ENCODE results near the gene GPC4. TPM values are rescaled to one million over a fixed set of nuclear protein-coding genes. Genes with fewer than 3 reads are reported as not detected.

The GPC4 gene
- total RNA-seq, 1 donor: under 0.01 TPM

- Histone ChIP-seq H3K4me1 (ENCODE audit: insufficient read depth, low read length) (no peaks in the 10 kb centered on the region), H3K9me3 (ENCODE audit: low read depth, low read length) (no peaks in the 10 kb centered on the region), H3K4me3 (ENCODE audit: low read length) (no peak overlapping the region), H3K27me3 (ENCODE audit: insufficient read depth, low read length) (peaks cover 25% of the 10 kb centered on the region)
Observed at GRCh38 chrX:133418588-133418987, 3.3 kb upstream of the GPC4 start.

- no peaks in the 10 kb centered on the region for H3K9me3 ChIP-seq (ENCODE audit: low read depth, low read length)
- H3K27me3 ChIP-seq (ENCODE audit: insufficient read depth, low read length): peaks cover 32% of the 10 kb centered on the region
- H3K4me1 ChIP-seq (ENCODE audit: insufficient read depth, low read length): no peaks in the 10 kb centered on the region
- H3K4me3 ChIP-seq (ENCODE audit: low read length): no peak overlapping the region
Observed at GRCh38 chrX:133417364-133417763, 2.1 kb upstream of the GPC4 start.

GRCh38 chrX:133414406-133415275, 648 bp downstream of the GPC4 start:
- H3K4me3 ChIP-seq (ENCODE audit: low read length): no peak overlapping the region
- H3K27me3 ChIP-seq (ENCODE audit: insufficient read depth, low read length): peaks cover 32% of the 10 kb centered on the region
- no peaks in the 10 kb centered on the region for H3K4me1 ChIP-seq (ENCODE audit: insufficient read depth, low read length)
- H3K9me3 ChIP-seq (ENCODE audit: low read depth, low read length): no peaks in the 10 kb centered on the region

- Histone ChIP-seq H3K4me3 (ENCODE audit: low read length) (no peak overlapping the region), H3K27me3 (ENCODE audit: insufficient read depth, low read length) (peaks cover 28% of the 10 kb centered on the region), H3K4me1 (ENCODE audit: insufficient read depth, low read length) (no peaks in the 10 kb centered on the region), H3K9me3 (ENCODE audit: low read depth, low read length) (no peaks in the 10 kb centered on the region)
Observed at GRCh38 chrX:133413218-133413925, 1.9 kb downstream of the GPC4 start.

GRCh38 chrX:133412665-133413064, 2.6 kb downstream of the GPC4 start:
- H3K4me3 ChIP-seq (ENCODE audit: low read length): no peak overlapping the region
- peaks cover 21% of the 10 kb centered on the region for H3K27me3 ChIP-seq (ENCODE audit: insufficient read depth, low read length)
- no peaks in the 10 kb centered on the region for H3K4me1 ChIP-seq (ENCODE audit: insufficient read depth, low read length)
- H3K9me3 ChIP-seq (ENCODE audit: low read depth, low read length): no peaks in the 10 kb centered on the region

- Histone ChIP-seq H3K27me3 (ENCODE audit: insufficient read depth, low read length) (peaks cover 20% of the 10 kb centered on the region), H3K4me3 (ENCODE audit: low read length) (no peak overlapping the region), H3K4me1 (ENCODE audit: insufficient read depth, low read length) (no peaks in the 10 kb centered on the region), H3K9me3 (ENCODE audit: low read depth, low read length) (no peaks in the 10 kb centered on the region)
Observed at GRCh38 chrX:133412246-133412645, 3.0 kb downstream of the GPC4 start.

- Histone ChIP-seq H3K9me3 (ENCODE audit: low read depth, low read length) (no peaks in the 10 kb centered on the region), H3K27me3 (ENCODE audit: insufficient read depth, low read length) (peaks cover 7% of the 10 kb centered on the region), H3K4me3 (ENCODE audit: low read length) (no peak overlapping the region)
Observed at GRCh38 chrX:133410550-133410949, 4.7 kb downstream of the GPC4 start.

GRCh38 chrX:133405498-133406185, 9.6 kb downstream of the GPC4 start:
- no peaks in the 10 kb centered on the region for H3K27me3 ChIP-seq (ENCODE audit: insufficient read depth, low read length)
- H3K9me3 ChIP-seq (ENCODE audit: low read depth, low read length): no peaks in the 10 kb centered on the region
- no peaks in the 10 kb centered on the region for H3K4me1 ChIP-seq (ENCODE audit: insufficient read depth, low read length)
- H3K4me3 ChIP-seq (ENCODE audit: low read length): no peak overlapping the region

More at GRCh38 chrX:133410550-133410949, 4.7 kb downstream of the GPC4 start:
- H3K4me1 ChIP-seq (ENCODE audit: insufficient read depth, low read length): no peaks in the 10 kb centered on the region

GRCh38 chrX:133403984-133404383, 11.3 kb downstream of the GPC4 start:
- H3K9me3 ChIP-seq (ENCODE audit: low read depth, low read length): no peaks in the 10 kb centered on the region
- no peak overlapping the region for H3K4me3 ChIP-seq (ENCODE audit: low read length)
- H3K4me1 ChIP-seq (ENCODE audit: insufficient read depth, low read length): no peaks in the 10 kb centered on the region
- no peaks in the 10 kb centered on the region for H3K27me3 ChIP-seq (ENCODE audit: insufficient read depth, low read length)

GRCh38 chrX:133402830-133403625, 12.3 kb downstream of the GPC4 start:
- Histone ChIP-seq H3K4me3 (ENCODE audit: low read length) (no peak overlapping the region), H3K9me3 (ENCODE audit: low read depth, low read length) (no peaks in the 10 kb centered on the region), H3K27me3 (ENCODE audit: insufficient read depth, low read length) (no peaks in the 10 kb centered on the region), H3K4me1 (ENCODE audit: insufficient read depth, low read length) (no peaks in the 10 kb centered on the region)

- no peaks in the 10 kb centered on the region for H3K27me3 ChIP-seq (ENCODE audit: insufficient read depth, low read length)
- no peaks in the 10 kb centered on the region for H3K9me3 ChIP-seq (ENCODE audit: low read depth, low read length)
- no peaks in the 10 kb centered on the region for H3K4me1 ChIP-seq (ENCODE audit: insufficient read depth, low read length)
- H3K4me3 ChIP-seq (ENCODE audit: low read length): no peak overlapping the region
Observed at GRCh38 chrX:133402042-133402453, 13.2 kb downstream of the GPC4 start.

GRCh38 chrX:133401536-133401935, 13.8 kb downstream of the GPC4 start:
- Histone ChIP-seq H3K4me1 (ENCODE audit: insufficient read depth, low read length) (no peaks in the 10 kb centered on the region), H3K9me3 (ENCODE audit: low read depth, low read length) (no peaks in the 10 kb centered on the region), H3K27me3 (ENCODE audit: insufficient read depth, low read length) (no peaks in the 10 kb centered on the region), H3K4me3 (ENCODE audit: low read length) (no peak overlapping the region)

GRCh38 chrX:133399411-133399810, 15.9 kb downstream of the GPC4 start:
- Histone ChIP-seq H3K27me3 (ENCODE audit: insufficient read depth, low read length) (no peaks in the 10 kb centered on the region), H3K4me3 (ENCODE audit: low read length) (no peak overlapping the region), H3K9me3 (ENCODE audit: low read depth, low read length) (no peaks in the 10 kb centered on the region), H3K4me1 (ENCODE audit: insufficient read depth, low read length) (no peaks in the 10 kb centered on the region)

- Histone ChIP-seq H3K4me1 (ENCODE audit: insufficient read depth, low read length) (no peaks in the 10 kb centered on the region), H3K27me3 (ENCODE audit: insufficient read depth, low read length) (no peaks in the 10 kb centered on the region), H3K4me3 (ENCODE audit: low read length) (no peak overlapping the region), H3K9me3 (ENCODE audit: low read depth, low read length) (no peaks in the 10 kb centered on the region)
Observed at GRCh38 chrX:133394765-133395164, 20.5 kb downstream of the GPC4 start.

Measured in mononuclear cell (primary cell).